Measurements from ENCODE around the gene KCNK3.

KCNK3 gene

DNA sequence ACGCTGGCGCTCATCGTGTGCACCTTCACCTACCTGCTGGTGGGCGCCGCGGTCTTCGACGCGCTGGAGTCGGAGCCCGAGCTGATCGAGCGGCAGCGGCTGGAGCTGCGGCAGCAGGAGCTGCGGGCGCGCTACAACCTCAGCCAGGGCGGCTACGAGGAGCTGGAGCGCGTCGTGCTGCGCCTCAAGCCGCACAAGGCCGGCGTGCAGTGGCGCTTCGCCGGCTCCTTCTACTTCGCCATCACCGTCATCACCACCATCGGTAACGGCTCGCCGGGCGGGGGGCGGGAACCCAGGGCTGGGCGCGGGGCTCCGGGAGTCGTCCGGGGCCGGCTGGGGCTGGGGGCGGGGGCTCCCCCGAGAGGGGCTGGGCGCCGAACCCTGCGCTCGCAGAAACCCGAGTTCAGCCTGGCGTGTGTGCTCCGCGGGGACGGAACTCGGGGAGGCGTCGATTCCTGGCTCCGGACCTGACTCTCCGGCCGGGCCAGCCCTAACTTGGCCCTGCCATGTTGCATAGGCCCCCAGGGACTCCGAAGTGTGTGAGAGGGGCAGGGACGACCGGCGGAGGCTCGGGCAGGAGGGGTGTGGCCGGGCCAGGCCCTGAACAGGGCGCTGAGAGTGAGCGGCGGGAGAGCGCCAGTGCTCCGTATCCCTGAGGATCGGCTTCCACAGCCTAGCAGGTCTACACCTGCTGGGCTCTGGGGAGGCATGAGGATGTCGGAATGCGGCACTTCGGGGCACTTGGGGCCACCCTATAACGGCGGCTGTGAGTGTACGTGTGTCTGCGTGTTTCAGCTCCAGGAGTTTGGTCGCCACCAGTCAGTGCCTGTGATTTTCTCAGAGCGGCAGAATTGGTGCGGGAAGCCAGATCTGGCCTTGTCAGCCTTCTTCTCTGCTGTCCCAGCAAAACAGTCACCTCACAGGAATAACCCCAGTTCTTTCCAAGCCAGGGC lies 651 bp downstream of the KCNK3 start:
- DNase-seq, result no peak

DNA sequence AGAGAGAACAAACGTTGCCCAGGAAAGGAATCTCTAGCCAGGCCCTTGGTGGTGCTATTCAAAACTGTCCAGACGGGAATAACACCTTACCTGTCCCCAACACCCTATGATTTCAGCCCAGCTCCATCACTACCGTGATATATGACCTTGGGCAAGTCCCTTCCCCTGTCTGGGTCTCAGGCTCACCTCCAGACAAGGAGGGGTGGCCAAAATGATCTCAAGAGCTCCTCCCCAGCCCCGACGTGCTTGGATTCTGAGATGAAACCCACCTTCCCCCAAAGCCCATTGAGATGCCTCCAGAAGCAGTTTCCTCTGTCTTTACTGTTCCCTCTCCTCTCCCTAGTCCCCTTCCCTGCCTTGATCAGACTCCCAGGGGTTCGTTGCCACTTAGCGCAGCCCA lies 1.5 kb downstream of the KCNK3 start:
- no peak for DNase-seq

DNA sequence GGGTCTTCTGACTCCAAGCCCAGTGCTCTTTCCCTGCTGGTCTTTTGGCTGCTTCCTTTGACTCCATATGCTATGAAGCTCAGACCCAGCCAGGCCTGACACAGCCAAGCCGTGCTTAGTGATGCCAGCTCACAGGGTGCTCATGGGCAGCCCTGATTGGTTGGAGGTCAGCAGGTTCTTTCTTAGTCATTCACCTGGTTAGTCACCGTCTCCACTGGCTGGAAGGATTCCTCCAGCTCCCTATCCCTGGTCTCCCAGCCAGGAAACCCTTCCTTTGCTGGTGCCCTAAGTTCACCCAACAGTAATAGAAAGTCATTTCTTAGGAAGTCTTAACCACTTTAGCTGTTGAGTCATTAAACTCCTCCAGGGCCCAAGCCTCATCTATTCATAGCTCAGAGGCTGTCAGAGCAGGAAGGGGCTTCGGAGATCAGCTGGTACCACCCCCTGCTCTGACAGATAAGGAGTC lies 3.9 kb downstream of the KCNK3 start:
- DNase-seq, result no peak

DNA sequence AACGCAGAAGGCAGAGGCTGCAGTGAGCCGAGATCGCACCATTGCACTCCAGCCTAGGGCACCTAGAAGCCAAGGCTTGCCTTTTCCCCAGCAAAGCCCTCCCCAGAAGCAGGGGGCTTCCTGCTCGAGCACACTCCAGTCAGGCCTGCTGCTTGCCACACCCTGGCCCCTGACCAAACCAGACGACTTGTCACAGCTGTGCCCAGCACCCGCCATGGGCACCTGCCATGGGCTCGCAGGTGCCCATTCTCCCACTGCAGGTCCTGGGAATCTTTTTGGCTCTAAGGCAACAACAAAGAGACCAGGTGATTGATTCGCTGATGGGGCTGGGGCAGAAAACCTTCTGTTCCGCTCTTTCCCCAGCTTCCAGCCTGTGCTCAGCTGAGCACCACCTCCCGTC lies 4.9 kb downstream of the KCNK3 start:
- DNase-seq, result no peak

DNA sequence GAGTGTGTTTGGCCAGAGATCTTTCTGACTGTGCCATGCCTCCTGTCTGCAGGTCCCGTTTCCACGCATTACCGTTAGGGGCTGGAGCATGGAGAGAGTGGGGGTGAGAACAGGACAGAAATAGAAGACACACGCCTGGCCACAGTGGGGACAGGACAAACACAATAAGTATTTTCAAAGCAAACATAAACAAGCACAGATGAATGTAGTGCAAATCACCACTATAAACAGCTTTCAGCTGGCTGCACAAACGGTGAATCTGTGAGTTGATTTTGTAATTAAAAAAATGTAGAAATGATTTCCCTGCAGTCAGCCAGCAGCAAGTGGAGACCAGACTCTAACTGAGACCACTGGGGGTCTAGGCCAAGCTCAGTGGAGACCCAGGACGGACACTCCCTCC lies 6.8 kb downstream of the KCNK3 start:
- DNase-seq, result no peak

DNA sequence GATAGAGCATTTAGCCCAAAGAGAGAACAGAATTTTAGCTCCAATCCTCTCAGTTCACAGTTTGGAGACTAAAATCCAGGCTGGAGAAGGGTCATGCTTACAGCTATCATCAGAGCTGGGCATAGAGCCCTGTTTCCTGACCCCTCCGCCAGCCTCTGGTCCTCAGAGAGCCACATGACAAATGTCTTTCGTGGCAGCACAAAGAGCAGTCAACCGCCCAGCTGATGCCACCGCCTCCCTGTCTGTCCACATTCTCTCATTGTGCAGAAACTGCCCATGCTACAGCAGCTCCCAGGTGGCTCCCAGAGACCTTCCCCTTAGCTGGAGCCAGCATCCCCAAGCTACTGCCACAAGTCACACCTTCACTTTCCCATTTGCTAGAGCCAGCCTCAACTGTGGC lies 7.6 kb downstream of the KCNK3 start:
- no peak for DNase-seq

DNA sequence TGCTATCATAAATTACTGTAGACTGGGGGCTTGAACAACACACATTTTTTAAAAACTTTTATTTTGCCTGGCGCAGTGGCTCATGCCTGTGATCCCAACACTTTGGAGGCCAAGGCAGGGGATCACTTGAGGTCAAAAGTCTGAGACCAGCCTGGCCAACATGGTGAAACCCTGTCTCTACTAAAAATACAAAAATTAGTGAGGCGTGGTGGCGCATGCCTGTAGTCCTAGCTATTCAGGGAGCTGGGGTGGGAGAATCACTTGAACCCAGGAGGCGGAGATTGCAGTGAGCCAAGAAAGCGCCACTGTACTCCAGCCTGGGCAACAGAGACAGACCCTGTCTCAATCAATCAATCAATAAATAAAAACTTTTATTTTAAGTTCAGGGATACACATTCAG lies 9.1 kb downstream of the KCNK3 start:
- no peak for DNase-seq

DNA sequence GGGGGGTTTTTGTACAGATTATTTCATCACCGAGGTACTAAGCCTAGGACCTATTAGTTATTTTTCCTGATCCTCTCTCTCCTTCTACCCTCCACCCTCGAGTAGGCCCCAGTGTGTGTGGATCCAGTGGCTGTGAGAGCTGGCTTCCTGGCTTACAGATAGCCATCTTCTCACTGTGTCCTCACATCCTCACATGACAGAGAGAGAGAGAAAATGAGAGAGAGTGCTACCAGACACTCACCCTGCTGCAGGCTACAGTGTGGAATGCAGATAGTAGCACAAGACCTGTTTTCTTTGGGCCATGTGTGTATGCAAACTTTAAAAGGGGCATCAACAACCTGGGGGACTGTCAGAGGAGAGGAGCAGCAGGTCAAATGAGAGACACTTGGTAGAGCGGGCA lies 9.5 kb downstream of the KCNK3 start:
- no peak for DNase-seq

DNA sequence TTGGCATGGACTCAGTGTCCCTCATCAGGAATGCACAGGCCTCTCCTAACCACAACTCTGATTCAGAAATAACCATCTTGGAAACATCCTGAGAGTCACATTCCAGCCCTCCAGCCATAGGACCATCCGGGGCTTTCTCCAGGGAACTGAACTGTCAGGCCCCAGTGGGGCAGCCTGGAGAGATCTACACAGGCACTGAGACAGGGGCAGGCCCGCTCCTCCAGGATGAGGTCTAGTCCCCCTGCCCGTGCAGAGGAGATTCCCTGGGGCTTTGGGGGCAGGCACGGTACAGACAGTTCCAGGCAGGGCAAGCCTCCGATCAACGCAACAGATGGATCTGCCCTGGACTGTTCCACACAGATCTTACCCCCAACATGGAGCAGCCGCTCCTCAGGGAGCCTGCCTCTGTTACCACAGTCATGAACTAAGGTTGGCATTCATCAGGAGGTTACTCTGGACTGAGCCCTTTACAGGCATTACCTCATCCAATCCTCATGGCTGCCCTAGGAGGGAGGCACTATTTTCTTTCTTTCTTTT lies 12.0 kb downstream of the KCNK3 start:
- no peak for DNase-seq

DNA sequence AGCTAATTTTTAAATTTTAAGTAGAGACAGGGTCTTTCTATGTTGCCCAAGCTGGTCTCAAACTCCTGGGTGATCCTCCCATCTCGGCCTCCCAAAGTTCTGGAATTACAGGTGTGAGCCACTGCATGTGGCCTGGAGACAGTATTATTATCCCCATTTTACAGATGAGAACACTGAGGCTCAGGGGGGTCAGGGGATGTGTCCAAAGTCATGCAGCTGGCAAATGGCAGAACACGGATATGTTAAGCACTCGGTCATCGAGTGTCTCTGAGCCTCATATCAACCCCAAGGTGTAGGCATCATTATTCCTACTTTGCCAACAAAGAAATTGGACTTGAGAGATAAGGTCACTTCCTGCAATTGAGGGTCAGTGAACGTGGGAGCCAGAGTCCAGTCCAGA lies 12.6 kb downstream of the KCNK3 start:
- DNase-seq, result no peak

DNA sequence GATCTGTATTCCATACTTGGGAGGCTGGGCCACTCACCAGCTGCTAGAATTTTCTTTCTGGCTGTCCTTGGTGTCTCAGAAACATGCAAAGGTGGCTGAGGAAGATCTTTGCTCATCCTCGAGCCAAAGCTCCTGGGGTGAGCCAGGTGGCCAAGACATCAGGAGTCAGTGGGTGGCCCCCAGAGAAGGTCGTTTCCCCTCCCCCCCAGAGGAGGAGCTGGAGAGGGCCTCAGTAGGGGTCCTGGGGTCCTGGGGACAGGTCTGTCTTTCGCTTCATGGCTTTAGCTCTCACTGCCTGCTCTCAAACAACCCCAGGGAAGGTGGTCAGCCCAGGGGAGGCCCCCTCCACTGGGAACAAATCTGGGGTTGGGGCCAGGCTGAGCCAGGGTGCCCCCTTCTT lies 13.6 kb downstream of the KCNK3 start:
- DNase-seq, result no peak

DNA sequence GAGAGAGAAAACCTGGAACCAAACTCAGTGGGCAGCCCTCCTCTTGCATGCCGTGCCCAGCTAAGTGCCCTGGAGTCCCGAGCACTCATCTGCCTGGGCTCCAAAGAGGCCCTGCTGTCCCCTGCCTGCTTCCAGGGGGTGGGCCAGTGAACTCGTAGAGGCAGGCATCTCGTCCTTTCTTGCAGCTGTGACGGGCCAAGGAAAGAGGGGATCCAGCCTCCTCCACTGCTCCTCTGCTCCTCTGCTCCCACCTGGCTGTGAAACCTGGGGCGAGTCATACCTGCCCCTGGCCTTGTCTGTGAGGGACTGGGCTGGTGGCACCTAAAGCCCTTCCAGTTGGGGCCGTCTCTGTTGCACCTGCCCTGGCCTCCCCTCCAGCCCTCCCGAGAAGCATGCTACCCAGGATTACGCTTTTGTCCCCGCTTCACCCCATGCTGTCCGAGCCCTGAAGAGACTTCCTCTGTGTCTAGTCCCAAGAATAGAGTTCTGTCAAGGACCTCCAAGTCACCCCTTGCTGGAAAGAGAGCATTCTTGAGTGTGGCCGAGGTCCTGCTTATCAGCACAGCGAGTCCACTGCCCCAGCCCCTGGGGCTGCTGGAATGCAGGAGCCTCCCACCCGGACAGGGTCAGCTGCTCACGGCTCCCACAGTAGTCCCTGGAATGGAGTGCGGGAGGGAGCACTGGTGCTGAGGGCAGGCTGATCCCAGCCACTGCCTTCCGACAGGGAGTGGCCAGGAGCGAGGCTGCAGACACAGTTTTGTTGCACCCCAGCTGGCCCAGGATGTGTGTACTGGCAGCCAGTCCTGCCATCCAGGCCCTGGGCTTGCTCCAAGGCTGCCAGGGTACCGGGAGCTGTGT lies 14.3 kb downstream of the KCNK3 start:
- no peak for DNase-seq

DNA sequence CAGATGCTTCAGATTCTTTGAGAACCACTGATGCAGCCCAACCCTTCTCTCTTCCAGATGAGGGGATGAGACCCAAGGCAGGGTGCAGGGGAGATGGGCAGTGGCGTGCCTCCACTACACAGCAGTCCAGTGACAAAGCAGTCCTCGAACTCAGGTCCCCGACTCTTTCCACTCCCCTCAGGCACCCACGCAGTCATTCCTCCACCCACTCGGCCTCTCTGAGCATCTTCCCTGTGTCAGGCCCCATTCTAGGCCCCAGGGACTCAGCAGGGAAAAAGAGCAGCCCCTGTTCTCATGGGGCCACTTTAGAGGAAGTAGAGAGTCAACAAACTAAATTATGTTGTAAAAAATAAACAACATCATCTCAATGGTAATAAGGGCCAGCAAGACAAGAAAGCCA lies 15.2 kb downstream of the KCNK3 start:
- no peak for DNase-seq

DNA sequence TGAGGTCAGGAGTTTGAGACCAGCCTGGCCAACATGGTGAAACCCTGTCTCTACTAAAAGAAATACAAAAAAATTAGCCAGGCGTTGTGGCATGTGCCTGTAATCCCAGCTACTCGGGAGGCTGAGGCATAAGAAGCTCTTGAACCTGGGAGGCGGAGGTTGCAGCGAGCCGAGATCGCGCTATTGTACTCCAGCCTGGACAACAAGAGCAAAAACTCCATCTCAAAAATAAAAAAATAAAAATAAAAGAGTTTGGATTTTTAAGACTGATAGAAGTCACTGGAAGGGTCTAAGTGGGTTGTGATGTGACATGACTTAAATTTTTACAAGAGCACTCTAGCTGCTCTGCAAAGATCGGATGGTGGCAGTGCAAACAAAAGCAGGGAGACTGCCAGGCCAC lies 15.9 kb downstream of the KCNK3 start:
- DNase-seq, result no peak

DNA sequence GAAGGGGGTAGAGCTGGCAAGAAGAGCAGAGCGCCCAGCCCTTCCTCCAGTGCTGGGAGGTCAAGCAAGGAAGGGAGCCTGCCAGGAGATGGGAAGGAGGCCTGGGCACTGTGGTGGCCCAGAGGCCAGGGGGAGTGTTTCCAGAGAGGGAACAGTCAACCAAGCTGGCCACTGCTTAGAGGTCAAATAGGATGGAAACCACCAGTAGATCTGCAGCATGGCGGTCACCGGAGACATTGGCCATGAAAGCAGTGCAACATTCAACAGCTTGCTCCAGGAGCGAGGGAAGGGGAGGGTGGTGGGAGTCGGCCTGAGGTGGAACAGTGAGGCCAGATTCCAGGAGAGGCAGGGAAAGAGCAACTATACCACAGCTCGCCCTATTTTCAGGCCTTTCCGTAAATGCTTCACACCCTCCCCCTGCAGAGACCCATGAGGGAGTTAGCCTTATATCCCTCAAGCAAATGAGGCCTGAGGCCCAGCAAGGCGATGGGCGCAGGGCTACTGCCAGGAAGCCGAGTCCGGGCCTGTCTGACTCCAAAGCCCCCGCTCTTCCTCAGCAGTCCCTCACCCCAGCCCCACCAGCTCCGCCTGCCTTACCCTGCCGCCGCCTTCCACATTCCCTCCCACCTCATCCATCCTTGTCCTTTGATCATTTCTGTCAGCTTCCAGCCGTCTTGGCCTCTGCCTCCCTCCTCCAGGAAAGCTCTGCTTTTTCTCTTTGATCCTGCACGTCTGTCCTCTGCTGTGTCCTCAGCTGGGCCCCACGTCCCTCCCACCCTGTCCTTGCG lies 17.0 kb downstream of the KCNK3 start:
- DNase-seq, result no peak

DNA sequence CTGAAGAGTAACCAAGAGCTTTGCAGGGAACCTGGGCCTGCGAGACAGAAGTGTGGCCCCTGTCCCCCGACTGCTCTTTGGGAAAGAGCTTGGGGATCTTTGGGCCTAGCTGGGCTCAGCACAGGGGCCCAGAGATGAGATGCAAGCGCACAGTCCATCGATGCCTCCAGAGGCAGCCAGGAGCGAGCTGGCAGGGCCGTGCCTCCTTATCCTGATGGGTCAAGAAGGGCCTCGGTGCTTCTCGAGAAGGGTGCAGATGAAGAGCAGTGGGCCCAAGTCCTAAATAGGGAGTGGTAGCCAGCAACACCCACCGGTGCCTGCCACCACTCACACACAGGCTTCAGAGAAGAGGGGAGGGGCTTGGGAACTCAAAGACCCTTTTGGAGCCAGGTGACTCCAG lies 17.6 kb downstream of the KCNK3 start:
- DNase-seq, result no peak

DNA sequence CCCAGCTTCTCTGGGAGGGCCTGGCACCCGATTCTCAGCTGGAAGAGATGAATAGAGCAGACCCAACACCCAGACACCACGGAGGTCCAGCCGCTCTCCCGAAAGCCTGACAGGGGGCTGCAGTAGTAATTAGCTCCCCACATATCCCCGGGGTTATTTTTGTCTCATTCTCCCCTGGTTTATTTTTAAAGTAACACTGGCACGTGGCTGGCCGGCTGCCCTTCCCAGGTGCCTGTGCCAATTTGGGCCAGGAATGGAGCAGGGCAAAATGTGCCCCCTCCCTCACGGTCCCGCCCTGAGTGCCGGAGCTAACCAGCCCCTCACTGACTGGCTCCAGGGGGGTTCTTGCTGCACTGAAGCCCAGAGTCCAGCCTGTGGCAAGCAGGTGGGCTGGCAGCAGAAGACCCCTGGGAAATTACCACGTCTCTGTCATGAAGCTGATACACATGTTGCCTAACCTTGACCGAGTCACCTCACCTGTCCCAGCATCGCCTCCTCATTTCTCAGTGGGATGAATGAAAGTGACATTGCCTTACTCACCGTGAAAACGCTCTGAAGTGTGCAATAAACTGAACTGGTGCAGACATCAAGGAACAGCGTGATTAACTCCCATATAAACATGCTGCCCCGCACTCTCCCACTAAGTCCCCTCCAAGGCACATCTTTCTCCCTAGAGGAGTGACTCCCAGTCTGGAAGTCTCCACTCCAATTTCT lies 18.4 kb downstream of the KCNK3 start:
- no peak for DNase-seq

DNA sequence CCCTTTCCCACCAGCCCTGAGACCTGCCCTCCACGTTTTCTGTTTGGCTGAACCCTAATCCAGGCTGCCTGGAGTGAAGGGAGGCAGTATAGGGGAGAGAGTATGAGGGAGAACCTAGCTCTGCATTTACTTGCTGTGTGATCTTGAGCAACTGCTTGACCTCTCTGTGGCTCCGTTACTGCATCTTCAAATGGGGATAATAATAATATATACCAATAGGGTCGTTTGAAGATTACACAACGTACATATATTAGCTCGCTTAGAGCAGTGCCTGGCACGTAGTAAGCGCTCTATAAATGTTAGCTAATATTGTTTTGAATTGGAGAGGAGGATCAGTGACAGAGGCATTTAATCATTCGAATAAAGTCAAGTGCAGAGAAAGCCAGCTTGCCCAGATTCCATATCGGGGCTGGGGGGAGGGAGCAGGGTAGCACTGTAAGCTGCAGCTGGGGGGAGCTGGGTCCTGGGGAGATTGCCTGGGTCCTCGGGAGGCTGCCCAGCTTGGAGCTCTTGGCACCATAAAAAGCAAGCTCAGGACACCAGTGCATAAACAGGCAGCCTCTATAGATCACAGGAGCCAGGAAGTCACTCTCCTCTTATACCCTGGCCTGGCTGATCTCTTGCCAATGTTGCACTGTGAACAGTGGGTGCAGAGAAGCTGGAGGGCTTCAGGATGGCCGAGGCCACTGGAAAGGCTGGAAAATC lies 19.1 kb downstream of the KCNK3 start:
- no peak for DNase-seq

DNA sequence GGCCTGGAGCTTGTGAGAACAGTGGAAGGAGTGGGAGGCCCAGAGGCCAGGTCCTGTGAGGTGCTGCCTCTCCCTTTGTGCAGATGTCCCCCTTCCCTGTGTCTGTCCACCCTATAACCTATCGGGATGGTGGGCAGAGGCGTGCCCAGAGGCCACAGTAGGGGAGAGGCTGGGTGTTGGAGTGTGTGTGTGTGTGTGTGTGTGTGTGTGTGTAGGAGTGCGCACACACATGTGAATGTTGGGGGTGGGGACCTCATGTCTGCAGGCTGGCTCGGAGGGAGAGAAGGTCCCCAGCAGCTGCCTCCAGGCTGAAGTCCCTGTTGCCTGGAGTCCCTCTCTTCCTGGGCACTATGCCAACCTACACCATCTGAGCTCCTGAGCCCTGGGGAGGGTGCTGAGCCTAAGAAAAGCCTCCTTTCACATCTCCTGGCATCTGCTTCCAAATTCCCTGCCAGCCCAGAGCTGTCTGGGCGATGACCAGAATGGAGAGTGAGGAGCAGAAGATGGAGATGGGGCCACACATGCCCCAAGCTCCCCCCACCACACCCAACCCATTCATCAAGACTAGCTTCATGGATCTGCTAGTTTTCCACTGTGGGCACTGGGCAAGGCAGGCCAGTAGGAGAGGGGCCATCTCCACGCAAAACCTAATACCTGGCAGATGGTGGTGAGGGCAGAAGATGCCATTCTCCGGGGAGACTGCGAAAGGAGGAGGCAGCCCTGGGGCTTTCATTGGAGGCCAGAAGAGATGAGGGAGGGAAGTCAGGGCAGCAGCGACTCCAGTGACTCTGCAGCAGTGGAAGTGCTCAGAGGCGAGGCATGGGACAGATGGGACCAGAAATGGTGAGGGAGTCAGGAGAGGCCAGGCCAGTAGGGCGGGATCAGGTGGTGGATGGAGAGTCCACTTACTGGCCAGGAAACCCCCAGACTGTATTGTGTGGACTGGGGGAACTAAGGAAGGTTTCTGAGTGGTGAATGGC lies 20.3 kb downstream of the KCNK3 start:
- no peak for DNase-seq
